Caco-2 (cell line): ENCODE measurements around the gene APRT. TPM values are rescaled to one million over a fixed set of nuclear protein-coding genes. Genes with fewer than 3 reads are reported as not detected.

ENCODE experiments used
- BruUV-seq: library from RNA; stranded (reverse); fragments of 400-500 nt; replicated peaks from 2 replicates; lab custom pipeline; 2021; lab: Mats Ljungman, UMichigan
- CTCF ChIA-PET: fragments of 300-600 bp; sonication (Branson Sonifier 250); formaldehyde crosslinking; loops from one replicate; lab custom pipeline; 2022; ENCODE audit warnings: antibody characterized with exemption; lab: Charles Lee
- POLR2A ChIA-PET: fragments of 300-600 bp; sonication (Branson Sonifier 250); formaldehyde crosslinking; loops from one replicate; lab custom pipeline; 2022; ENCODE audit warnings: antibody characterized with exemption; lab: Charles Lee
- DNase-seq, 2 experiments: peaks; one replicate each; pipeline versions ENCODE4 v3.0.0 to v3.0.0-alpha.2; 2020 to 2022
- H3K27me3 ChIP-seq: replicated peaks from 2 replicates; pipeline ENCODE4 v1.6.0; 2011; ENCODE audit warnings: low read length; ENCODE audit not compliant: control insufficient read depth, insufficient read depth
- H3K36me3 ChIP-seq: 2 replicates; pipeline ENCODE4 v1.5.1; 2011; ENCODE audit warnings: low read length; ENCODE audit not compliant: control insufficient read depth, insufficient read depth
- H3K4me1 ChIP-seq: fragments of 250-450 bp; sonication (Bioruptor Pico); 2 replicates; pipeline ENCODE4 v1.5.1; 2020; ENCODE audit warnings: mild to moderate bottlenecking
- H3K4me3 ChIP-seq: 2 replicates; pipeline ENCODE4 v1.5.1; 2011; ENCODE audit warnings: low read depth, mild to moderate bottlenecking, control low read depth, low read length
- H3K9me3 ChIP-seq: fragments of 250-450 bp; sonication (Bioruptor Pico); 2 replicates; pipeline ENCODE4 v1.5.1; 2020; ENCODE audit warnings: mild to moderate bottlenecking, moderate library complexity
- H3K27ac Mint-ChIP-seq: one replicate; pipeline ENCODE4 v1.8.0; 2022; ENCODE audit warnings: mixed read lengths; ENCODE audit not compliant: unreplicated experiment
- H3K27me3 Mint-ChIP-seq: one replicate; pipeline ENCODE4 v1.8.0; 2022; ENCODE audit warnings: mixed read lengths; ENCODE audit not compliant: insufficient read depth, unreplicated experiment
- H3K36me3 Mint-ChIP-seq: one replicate; pipeline ENCODE4 v1.8.0; 2022; ENCODE audit warnings: mild to moderate bottlenecking, mixed read lengths; ENCODE audit not compliant: insufficient read depth, unreplicated experiment
- H3K4me1 Mint-ChIP-seq: one replicate; pipeline ENCODE4 v1.8.0; 2022; ENCODE audit warnings: low read depth, mixed read lengths; ENCODE audit not compliant: unreplicated experiment
- H3K4me3 Mint-ChIP-seq: one replicate; pipeline ENCODE4 v1.8.0; 2022; ENCODE audit warnings: mild to moderate bottlenecking, moderate library complexity, mixed read lengths; ENCODE audit not compliant: unreplicated experiment
- H3K9me3 Mint-ChIP-seq: one replicate; pipeline ENCODE4 v1.8.0; 2022; ENCODE audit warnings: mixed read lengths; ENCODE audit not compliant: unreplicated experiment
- CTCF ChIP-seq, 2 experiments: fragments of 200-600 bp in 1 of 2; IDR thresholded peaks; 1 replicate in 1 of 2; 2 replicates in 1 of 2; pipeline versions ENCODE4 v1.5.1 to v1.8.0; 2011 to 2022; ENCODE audit warnings: antibody characterized with exemption in 1 of 2, control low read depth in 1 of 2, inconsistent platforms in 1 of 2, low read depth in 1 of 2, low read length in 1 of 2, mild to moderate bottlenecking in 1 of 2, moderate library complexity in 1 of 2; ENCODE audit not compliant: insufficient read depth in 1 of 2, severe bottlenecking in 1 of 2, unreplicated experiment in 1 of 2
- intact Hi-C: fragments of 100-400 bp; cut with micrococcal nuclease; formaldehyde crosslinking; loops from one replicate; pipeline ENCODE4 v1.10.0; 2022; ENCODE audit not compliant: unreplicated experiment
- total RNA-seq: library from RNA; stranded (reverse); gene quantifications from 2 replicates; pipeline ENCODE4 v1.2.3, GENCODE V29; 2022

APRT gene
- total RNA-seq, 1 experiment from 2014 or later = 251 TPM

- Mint-ChIP-seq H3K4me3 (no peak overlapping the region), H3K27me3 (no peaks in the 10 kb centered on the region), H3K27ac (no peak overlapping the region), H3K9me3 (no peaks in the 10 kb centered on the region), H3K36me3 (peaks cover 11% of the 10 kb centered on the region), H3K4me1 (no peaks in the 10 kb centered on the region)
- DNase-seq = no peak
- no peaks in the 10 kb centered on the region for H3K4me1 ChIP-seq
- ChIA-PET CTCF (no interaction called here), POLR2A (no interaction called here)
- no peaks in the 10 kb centered on the region for H3K27me3 ChIP-seq
- H3K4me3 ChIP-seq = no peak overlapping the region
- H3K9me3 ChIP-seq = no peaks in the 10 kb centered on the region
- no TSS peak for BruUV-seq
- TF ChIP-seq CTCF (IDR thresholded peaks at IDR 0.05; ENCODE audit: insufficient read depth in 1 of 2, low read depth in 1 of 2, low read length in 1 of 2, severe bottlenecking in 1 of 2, unreplicated experiment in 1 of 2) = no peak
- H3K36me3 ChIP-seq = peaks cover 1% of the 10 kb centered on the region; the same call in 1 of the 2 replicates
- intact Hi-C loops = no loop called here
Measured at GRCh38 chr16:88848557-88848956, 36.8 kb upstream of the APRT start.

- Mint-ChIP-seq H3K27ac (no peak overlapping the region), H3K9me3 (no peaks in the 10 kb centered on the region), H3K36me3 (peaks cover 10% of the 10 kb centered on the region), H3K4me3 (no peak overlapping the region), H3K4me1 (no peaks in the 10 kb centered on the region), H3K27me3 (no peaks in the 10 kb centered on the region)
- H3K4me3 ChIP-seq = no peak overlapping the region
- ChIA-PET CTCF (no interaction called here), POLR2A (no interaction called here)
- intact Hi-C loops = no loop called here
- H3K4me1 ChIP-seq = no peaks in the 10 kb centered on the region
- H3K36me3 ChIP-seq = peaks cover 3% of the 10 kb centered on the region; the same call in 1 of the 2 replicates
- no peaks in the 10 kb centered on the region for H3K9me3 ChIP-seq
- TF ChIP-seq CTCF (IDR thresholded peaks at IDR 0.05; ENCODE audit: insufficient read depth in 1 of 2, low read depth in 1 of 2, low read length in 1 of 2, severe bottlenecking in 1 of 2, unreplicated experiment in 1 of 2) = no peak
- H3K27me3 ChIP-seq = no peaks in the 10 kb centered on the region
- BruUV-seq = no TSS peak
- DNase-seq = no peak
Measured at GRCh38 chr16:88847654-88848053, 35.9 kb upstream of the APRT start.

GRCh38 chr16:88846088-88846487 is 34.4 kb upstream of the APRT start:
- CTCF ChIA-PET = interaction anchor here (0.7 kb wide), 1 partner anchor 11 kb away, joined by 3 read pairs; the partner anchor contains the start of genes GALNS and TRAPPC2L
- no TSS peak for BruUV-seq

More at GRCh38 chr16:88846088-88846487, 34.4 kb upstream of the APRT start:
- H3K9me3 Mint-ChIP-seq = no peaks in the 10 kb centered on the region
- Histone ChIP-seq H3K9me3 (no peaks in the 10 kb centered on the region), H3K36me3 (peaks cover 3% of the 10 kb centered on the region), H3K4me1 (no peaks in the 10 kb centered on the region), H3K4me3 (no peak overlapping the region), H3K27me3 (no peaks in the 10 kb centered on the region)
- H3K27ac Mint-ChIP-seq = no peak overlapping the region
- POLR2A ChIA-PET = no interaction called here
- no peaks in the 10 kb centered on the region for H3K27me3 Mint-ChIP-seq
- DNase-seq = no peak
- H3K4me3 Mint-ChIP-seq = no peak overlapping the region
- no peak for TF ChIP-seq CTCF (IDR thresholded peaks at IDR 0.05; ENCODE audit: insufficient read depth in 1 of 2, low read depth in 1 of 2, low read length in 1 of 2, severe bottlenecking in 1 of 2, unreplicated experiment in 1 of 2)
- intact Hi-C loops = no loop called here
- H3K4me1 Mint-ChIP-seq = no peaks in the 10 kb centered on the region
- H3K36me3 Mint-ChIP-seq = peaks cover 11% of the 10 kb centered on the region
